GM19468 (cell line): Measurements from ENCODE around the gene FRA10AC1.

Experiments
- ATAC-seq: cut with Tn5 transposase; IDR thresholded peaks from one replicate; pipeline ENCODE4 v1.9.1; 2021; ENCODE audit warnings: mild to moderate bottlenecking, moderate library complexity, moderate number of reproducible peaks; ENCODE audit not compliant: unreplicated experiment; ENCODE audit errors: extremely low read depth

FRA10AC1 gene

DNA sequence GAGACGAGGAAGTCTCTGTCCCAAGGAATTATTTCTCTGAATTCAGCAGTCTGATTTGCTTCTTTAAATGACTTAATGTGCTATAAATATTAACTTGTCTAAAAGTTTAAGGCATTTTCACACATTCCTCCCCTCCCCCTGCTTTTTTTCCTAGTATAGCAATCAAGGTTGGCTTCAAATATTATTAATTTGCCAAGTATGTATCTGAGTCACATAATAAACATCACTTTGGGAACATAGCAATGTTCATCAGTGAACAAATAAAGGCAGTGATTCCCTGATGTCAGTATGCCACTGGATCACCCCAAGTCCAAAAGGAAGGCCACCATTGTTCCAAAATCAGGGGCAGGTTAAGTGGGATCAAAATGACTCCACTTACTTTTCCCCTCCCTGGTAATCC, 49.5 kb downstream of the FRA10AC1 start:
- no peak for ATAC-seq

DNA sequence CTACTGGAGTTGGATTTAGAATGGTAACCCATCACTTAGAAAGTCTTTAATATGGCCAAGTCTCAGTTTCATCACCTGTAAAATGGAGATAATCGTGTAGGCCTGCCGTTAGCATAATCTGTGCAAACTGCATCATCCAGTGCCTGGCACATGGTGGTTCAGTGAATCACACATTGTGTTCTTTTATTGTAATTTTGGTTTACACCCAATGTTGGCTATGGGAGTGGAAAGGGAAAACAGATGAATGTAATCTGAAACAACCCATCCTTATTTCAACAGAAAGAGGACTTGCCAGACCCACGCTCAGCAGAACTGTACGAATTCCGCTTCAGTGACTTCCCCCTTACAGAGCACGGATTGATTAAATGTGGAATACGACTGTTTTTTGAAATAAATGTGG, 62.6 kb downstream of the FRA10AC1 start:
- no peak for ATAC-seq

DNA sequence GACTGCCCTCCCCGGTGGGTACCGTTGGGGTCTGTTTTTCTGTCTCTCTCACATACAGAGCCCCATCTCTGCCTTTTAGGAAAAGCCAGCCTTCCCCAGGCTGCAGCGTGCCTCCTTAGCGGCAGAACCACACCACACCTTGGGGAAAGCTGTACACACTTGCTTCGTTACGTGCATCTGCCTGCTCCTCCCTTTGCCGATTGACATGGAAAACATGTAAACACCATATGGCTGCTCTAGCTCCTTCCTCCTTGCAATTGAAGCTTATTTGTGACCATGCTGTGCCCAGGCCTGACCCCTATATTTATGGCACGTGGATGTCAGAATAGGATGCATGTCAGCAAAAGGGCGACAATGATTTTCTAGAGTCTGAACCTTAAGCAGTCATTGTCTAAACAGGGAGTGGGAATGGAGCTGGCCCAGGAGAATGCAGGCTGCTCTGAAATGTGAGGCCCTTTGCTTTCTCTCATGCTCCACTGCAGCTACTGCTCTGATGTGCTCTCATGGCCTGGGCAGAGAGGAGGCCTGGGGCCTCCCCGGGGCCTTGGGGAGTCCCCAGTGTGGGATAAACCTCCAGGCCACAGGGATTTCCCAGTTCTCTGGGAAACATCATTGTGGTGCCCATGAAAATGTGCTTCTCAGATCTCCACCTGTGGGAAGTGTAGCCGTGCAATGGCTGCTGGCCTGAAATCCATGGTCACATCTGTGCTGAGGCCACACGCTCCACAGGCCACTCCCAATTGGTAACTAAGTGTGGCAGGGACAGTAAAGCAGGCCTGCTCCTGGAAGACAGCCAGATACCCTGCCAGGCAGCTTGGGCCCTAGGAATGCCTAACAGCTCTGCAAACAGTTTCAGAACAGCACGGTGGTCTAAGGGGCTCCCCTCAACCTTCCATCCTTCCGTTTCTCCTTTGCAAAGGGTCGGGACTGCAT, 71.5 kb downstream of the FRA10AC1 start:
- no peak for ATAC-seq

DNA sequence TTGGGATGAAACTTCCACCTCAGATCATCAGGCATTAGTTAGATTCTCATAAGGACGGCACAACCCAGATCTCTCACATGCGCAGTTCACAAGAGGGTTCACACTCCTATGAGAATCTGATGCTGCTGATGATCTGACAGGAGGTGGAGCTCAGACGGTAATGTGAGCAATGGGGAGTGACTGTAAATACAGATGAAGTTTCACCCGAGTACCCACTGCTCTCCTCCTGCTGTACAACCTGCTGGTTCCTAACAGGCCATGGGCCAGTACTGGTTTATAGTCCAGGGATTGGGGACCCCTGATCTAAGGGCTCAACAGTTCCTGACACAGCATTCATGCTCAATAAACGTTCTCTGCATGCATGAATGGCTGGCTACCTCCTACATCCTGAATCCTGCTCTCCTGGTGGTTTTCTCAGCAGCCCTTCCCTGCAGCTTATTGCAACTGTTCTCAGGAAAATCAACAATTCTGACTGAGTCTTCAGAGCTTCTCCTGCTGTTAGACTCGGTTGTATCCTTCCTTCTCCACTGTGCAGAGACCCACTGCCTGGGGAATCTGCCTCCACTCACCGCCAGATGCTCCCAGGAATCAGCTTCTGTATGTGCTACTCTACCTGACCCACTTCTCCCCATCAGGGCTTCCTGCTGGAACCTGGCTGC, 72.6 kb downstream of the FRA10AC1 start:
- ATAC-seq = no peak

DNA sequence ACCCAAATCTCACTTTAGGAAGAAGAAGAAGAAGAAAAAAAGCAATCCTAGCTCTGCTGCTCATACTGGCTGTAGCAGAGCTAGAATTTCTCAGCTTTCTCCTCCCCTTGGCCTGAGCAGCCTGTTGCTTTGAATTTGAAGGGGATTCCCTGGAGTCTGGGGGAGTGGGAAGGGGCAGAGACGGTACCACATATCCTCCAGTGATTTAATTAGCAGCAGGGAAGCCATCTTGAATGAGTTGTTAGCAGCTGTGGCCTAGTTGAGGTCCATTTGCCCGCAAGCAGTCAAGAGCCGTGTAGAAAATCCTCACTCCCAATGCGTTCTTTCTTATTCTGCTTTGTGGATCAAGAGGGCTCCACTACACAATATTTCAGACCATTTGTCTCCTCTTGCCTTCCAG, 73.5 kb downstream of the FRA10AC1 start:
- no peak for ATAC-seq

DNA sequence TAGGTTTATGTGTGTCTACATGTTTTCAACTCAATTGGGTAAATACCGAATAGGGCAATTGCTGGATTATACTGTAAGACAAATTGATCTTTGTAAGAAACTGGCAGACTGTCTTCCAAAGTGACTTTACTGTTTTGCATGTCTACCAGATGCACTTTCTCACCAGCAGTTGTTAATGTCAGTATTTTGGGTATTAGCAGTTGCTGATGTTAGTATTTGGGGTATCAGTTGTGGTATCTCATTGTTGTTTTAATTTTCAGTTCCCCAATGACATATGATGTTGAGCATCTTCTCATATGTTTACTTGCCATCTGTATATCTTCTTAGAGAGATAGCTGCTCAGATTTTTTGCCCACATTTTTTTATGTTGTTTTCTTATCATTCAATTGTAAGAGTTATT, 79.5 kb downstream of the FRA10AC1 start:
- ATAC-seq = no peak

DNA sequence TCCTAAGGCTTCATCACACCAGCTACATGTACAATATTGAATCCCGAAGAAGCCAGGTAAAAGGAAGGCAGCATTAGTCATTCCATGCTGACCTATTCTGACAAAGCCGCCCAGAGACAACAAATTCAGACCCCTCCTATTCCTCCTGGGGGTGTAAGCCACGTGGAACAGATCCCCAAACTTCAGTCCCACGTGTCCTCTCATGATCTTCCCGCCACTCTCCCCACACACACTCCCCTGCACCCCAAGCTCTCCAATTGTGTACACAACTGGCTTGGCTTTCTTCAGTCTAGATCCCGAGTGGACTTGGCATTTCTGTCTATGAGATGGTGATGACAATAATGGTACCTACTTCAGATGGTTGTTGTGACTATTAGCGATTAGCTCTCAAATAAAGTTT, 81.5 kb downstream of the FRA10AC1 start:
- ATAC-seq = no peak
